Measurements from ENCODE around the gene SRD5A3.

Gene SRD5A3

GRCh38 chr4:55407764-55408163 lies 61.7 kb downstream of the SRD5A3 start:
- DNase-seq (ENCODE audit: low read depth, low spot score): no peak

DNA sequence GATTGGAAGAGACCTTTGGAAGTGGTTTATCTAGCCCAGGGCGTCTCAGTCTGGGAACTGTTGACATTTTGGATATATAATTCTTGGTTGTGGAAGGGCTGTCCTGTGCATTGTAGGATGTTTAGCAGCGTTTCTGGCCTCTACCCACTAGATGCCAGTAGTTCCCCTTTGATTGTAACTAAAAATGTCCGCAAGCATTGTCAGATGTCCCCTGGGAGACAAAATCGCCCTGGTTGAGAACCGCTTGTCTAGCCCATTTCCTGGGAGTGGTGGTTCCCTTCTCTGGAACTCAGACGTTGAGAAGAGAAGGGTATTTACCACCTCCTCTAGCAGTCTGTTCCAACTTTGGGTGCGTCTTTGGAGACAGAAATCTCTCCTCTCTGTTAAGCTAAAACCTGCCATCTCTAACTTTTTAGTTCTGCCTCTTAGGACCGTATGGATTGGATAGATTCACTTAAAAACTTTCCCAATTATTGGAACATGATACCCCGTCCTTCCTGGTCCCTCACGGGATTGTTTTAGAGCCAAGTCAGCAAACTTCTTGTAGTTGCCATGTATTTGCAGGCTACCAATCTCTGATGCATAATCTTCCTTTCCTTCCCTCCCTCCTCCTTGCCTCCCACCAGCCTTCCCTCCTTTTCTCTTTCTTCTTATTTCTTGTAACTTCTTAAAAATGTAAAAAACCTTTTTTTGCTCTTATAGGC lies 63.6 kb downstream of the SRD5A3 start:
- no peak for DNase-seq (ENCODE audit: low read depth, low spot score)

GRCh38 chr4:55410431-55410830 lies 64.4 kb downstream of the SRD5A3 start:
- no peak for DNase-seq (ENCODE audit: low read depth, low spot score)

GRCh38 chr4:55411621-55412020 lies 65.6 kb downstream of the SRD5A3 start:
- DNase-seq (ENCODE audit: low read depth, low spot score): no peak

DNA sequence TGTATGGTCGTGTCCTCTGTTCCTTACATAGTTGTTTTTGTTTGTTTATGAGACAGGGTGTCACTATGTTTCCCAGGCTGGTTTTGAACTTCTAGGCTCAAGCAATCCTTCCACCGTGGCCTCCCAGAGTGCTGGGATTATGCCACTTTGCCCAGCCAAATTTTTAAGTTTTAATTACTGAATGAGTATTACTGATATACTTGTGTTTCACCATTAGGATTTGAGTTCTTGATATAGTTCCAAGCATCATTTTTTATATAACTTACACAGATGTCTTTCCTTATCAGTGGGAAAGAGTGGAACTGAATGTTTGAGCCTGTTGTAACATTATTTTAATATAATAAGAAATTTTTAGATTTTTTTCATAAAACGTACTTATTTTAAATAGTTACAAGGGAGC lies 70.1 kb downstream of the SRD5A3 start:
- DNase-seq (ENCODE audit: low read depth, low spot score): no peak

Measured in brain pericyte (primary cell).